Body of pancreas (tissue), 4 donors: ENCODE data around the gene KLF1.

ENCODE experiments used
- POLR2A ChIP-seq, 3 donors: fragments of 450-650 bp; IDR thresholded peaks; one replicate each; pipeline ENCODE4 v1.6.1; 2016; ENCODE audit warnings: antibody characterized with exemption in 3 of 3, mild to moderate bottlenecking in 2 of 3
- TF ChIP-seq, protein P1 (sequence below), 7 experiments: fragments of 450-650 bp in 4 of 7; fragments of 200-600 bp in 3 of 7; sonication (generic) in 3 of 7; IDR thresholded peaks; one replicate each; pipeline ENCODE4 v1.5.1; 2016 to 2019; ENCODE audit warnings: antibody characterized with exemption in 7 of 7

DNA sequence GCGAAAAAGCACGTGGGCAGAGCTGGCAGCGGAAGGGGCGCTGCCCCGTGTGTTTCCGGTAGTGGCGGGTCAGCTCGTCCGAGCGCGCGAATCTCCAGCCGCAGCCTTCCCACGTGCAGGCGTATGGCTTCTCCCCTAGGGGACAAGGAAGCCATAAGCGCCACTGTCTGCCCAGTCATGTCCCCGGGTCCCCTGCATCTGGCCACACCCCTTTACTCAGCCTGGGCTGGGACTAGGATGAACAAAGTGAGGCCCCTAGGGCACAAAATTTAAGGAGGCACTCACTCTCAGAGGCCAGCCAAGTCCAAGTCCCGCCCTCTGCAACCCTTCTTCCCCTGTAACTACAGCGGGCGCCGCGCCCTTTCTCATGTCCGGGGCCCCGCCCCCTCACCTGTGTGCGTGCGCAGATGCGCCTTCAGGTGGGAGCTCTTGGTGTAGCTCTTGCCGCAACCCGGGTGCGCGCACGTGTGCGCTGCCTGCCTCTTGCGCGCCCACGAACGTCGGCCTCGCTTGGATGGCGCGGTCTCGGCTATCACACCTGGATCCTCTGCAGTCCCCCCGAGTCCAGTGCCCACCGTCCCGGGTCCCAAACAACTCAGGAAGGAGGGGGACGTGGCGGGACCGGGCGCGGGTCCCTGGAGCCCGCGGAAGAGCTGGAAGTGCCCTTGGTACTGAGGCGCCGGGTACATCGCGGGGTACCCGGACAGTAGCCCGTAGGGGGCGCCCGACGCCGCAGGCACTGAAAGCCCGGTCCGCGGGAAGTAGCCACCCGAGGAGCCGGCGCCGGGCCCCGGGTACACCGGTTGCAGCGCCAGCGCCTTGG lies 1.9 kb downstream of the KLF1 start:
- TF ChIP-seq POLR2A (IDR thresholded peaks at IDR 0.05) = peak; percentile 22 to 61 (median 56)
- TF ChIP-seq, protein P1, sequence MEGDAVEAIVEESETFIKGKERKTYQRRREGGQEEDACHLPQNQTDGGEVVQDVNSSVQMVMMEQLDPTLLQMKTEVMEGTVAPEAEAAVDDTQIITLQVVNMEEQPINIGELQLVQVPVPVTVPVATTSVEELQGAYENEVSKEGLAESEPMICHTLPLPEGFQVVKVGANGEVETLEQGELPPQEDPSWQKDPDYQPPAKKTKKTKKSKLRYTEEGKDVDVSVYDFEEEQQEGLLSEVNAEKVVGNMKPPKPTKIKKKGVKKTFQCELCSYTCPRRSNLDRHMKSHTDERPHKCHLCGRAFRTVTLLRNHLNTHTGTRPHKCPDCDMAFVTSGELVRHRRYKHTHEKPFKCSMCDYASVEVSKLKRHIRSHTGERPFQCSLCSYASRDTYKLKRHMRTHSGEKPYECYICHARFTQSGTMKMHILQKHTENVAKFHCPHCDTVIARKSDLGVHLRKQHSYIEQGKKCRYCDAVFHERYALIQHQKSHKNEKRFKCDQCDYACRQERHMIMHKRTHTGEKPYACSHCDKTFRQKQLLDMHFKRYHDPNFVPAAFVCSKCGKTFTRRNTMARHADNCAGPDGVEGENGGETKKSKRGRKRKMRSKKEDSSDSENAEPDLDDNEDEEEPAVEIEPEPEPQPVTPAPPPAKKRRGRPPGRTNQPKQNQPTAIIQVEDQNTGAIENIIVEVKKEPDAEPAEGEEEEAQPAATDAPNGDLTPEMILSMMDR (IDR thresholded peaks at IDR 0.05) = peak; percentile 51 to 70 (median 64)
